GM12875 (cell line): ENCODE results near the gene FLT1.

Experiments
- H3K4me3 ChIP-seq: one replicate; pipeline ENCODE4 v1.5.1; 2011; ENCODE audit warnings: low read depth, low read length, control low read depth
- CTCF ChIP-seq: IDR thresholded peaks from 2 replicates; pipeline ENCODE4 v1.5.1; 2011; ENCODE audit warnings: low read depth, mild to moderate bottlenecking, control low read depth, inconsistent platforms, low read length, moderate library complexity, borderline replicate concordance; ENCODE audit not compliant: insufficient read depth

Gene FLT1

GRCh38 chr13:28505543-28506135 is 10.7 kb upstream of the FLT1 start:
- no peak for TF ChIP-seq CTCF
- H3K4me3 ChIP-seq = no peak overlapping the region

GRCh38 chr13:28503182-28503967 is 8.4 kb upstream of the FLT1 start:
- H3K4me3 ChIP-seq = no peak overlapping the region
- TF ChIP-seq CTCF = no peak

DNA sequence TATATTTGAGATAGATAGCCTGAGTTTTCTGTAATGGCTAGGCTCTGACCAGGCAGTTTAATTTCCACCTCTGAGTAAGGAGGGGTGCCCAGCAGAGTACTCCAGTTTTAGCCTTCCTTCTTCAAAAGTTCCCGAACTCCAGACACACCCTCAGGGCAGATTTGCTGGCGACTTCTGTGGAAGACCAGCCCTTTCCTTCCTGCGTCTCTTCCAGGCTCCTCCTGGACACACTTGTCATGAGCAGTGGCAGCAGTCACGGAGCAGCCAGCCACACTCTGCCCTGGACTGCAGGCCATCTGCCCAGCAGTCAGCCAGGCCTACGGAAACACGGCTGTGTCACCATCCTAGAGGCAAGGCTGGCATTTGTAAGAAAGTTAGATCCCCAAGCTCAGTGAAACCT is 6.6 kb upstream of the FLT1 start:
- no peak overlapping the region for H3K4me3 ChIP-seq
- no peak for TF ChIP-seq CTCF

DNA sequence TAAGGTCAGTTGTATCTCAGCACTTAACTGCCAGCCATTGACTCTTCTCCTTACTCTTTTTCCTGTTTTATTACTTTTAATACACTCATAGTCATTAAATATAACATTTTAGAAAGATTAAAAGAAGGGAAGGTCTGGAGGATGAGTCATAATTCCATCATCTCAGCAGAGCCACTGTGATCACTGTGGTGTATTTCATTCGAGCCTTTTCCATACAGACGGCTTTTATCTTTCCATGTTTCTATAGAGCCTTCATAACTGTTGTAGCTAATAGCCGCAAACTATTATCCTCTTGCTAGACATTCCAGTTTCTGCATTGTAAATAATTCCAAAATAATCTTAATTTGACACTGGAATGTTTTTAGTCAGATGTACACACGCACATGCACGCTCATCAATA is 4.7 kb upstream of the FLT1 start:
- no peak for TF ChIP-seq CTCF
- no peak overlapping the region for H3K4me3 ChIP-seq

- no peak overlapping the region for H3K4me3 ChIP-seq
- TF ChIP-seq CTCF = no peak
Measured at GRCh38 chr13:28498481-28499115, 3.7 kb upstream of the FLT1 start.

DNA sequence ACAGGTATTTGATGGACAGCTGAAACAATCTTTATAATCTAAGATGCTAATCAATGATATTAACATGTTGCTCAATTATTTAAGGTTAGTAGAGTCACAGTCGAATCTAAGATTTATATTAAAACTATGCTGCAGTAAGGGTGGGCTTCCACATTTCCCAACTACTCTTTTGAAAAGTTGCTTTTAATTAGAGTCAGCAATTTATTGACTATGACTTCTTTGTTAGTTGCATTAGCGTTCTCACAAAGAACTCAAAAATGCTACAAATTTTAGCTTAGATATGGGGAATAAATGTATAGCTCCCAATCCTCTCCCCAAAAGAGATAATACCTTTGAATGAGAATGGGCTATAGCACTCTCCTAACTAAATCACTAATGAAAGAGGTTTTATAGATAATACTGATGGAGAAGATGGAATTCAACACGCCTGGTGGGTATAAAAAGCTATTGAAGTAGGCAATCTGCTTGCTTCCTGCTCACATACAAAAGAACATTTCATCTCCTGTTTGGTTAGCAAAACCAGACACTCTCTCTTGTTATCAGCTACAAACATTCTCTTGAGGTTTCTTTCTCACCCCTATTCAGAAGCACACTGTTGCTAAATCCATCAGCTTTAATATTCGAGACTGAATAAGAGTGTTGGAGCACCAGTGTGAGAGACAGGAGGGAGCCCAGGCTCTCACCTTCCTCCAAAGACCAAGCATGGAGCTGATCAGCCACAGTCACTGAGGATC is 2.4 kb upstream of the FLT1 start:
- H3K4me3 ChIP-seq = no peak overlapping the region

More for the DNA sequence above, 2.4 kb upstream of the FLT1 start:
- no peak for TF ChIP-seq CTCF
